HG02571 (cell line): Measurements from ENCODE around the gene SMARCAD1.

Source experiments
- ATAC-seq: cut with Tn5 transposase; IDR thresholded peaks from one replicate; pipeline ENCODE4 v1.9.1; 2021; ENCODE audit warnings: mild to moderate bottlenecking, moderate library complexity; ENCODE audit not compliant: unreplicated experiment

Gene SMARCAD1, protein sequence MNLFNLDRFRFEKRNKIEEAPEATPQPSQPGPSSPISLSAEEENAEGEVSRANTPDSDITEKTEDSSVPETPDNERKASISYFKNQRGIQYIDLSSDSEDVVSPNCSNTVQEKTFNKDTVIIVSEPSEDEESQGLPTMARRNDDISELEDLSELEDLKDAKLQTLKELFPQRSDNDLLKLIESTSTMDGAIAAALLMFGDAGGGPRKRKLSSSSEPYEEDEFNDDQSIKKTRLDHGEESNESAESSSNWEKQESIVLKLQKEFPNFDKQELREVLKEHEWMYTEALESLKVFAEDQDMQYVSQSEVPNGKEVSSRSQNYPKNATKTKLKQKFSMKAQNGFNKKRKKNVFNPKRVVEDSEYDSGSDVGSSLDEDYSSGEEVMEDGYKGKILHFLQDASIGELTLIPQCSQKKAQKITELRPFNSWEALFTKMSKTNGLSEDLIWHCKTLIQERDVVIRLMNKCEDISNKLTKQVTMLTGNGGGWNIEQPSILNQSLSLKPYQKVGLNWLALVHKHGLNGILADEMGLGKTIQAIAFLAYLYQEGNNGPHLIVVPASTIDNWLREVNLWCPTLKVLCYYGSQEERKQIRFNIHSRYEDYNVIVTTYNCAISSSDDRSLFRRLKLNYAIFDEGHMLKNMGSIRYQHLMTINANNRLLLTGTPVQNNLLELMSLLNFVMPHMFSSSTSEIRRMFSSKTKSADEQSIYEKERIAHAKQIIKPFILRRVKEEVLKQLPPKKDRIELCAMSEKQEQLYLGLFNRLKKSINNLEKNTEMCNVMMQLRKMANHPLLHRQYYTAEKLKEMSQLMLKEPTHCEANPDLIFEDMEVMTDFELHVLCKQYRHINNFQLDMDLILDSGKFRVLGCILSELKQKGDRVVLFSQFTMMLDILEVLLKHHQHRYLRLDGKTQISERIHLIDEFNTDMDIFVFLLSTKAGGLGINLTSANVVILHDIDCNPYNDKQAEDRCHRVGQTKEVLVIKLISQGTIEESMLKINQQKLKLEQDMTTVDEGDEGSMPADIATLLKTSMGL

GRCh38 chr4:94207469-94208224, at the start of gene SMARCAD1:
Gene SMARCAD1, plus strand, starts transcription at chr4:94207865. Its CDS starts 530 bp downstream, at chr4:94208395.
- peak; percentile 95 for ATAC-seq

GRCh38 chr4:94158883-94159282, 48.8 kb upstream of the SMARCAD1 start:
- no peak for ATAC-seq

- ATAC-seq: no peak
Measured at GRCh38 chr4:94159790-94160189, 47.9 kb upstream of the SMARCAD1 start.

- ATAC-seq: no peak
Measured at GRCh38 chr4:94160774-94161173, 46.9 kb upstream of the SMARCAD1 start.

GRCh38 chr4:94165256-94165655, 42.4 kb upstream of the SMARCAD1 start:
- ATAC-seq: no peak

DNA sequence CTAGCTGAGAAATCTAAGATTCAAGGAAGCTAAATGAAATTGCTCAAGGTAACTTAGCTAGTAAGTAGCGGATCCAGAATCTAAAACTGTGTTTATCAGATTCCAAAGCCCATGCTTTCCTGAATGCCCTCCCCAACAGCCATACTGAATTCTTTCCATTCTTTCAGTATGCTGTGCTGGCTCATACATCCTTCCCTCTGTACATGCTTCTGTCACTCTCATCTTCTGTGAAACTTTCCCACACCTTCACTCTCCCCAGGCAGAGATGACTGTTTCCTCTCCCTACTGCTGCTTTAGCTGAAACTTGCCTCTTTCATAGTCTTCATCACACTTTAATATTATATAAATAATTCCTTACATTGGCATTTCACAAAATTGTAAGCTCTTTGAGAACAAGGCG, 39.3 kb upstream of the SMARCAD1 start:
- no peak for ATAC-seq

DNA sequence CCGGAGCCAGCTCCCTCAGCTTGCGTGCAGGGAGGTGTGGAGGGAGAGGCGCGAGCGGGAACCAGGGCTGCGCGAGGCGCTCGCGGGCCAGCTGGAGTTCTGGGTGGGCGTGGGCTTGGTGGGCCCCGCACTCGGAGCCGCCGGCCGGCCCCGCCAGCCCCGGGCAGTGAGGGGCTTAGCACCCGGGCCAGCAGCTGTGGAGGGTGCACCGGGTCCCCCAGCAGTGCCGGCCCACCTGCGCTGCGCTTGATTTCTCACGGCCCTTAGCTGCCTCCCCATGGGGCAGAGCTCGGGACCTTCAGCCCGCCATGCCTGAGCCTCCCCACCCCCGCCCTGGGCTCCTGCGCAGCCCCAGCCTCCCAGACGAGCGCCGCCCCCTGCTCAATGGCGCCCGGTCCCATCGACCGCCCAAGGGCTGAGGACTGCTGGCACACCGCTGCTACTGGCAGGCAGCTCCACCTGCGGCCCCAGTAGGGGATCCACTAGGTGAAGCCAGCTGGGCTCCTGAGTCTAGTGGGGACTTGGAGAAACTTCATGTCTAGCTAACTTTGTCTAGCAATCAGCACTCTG, 37.8 kb upstream of the SMARCAD1 start:
- ATAC-seq: no peak

- ATAC-seq: no peak
Measured at GRCh38 chr4:94171616-94172015, 36.0 kb upstream of the SMARCAD1 start.

DNA sequence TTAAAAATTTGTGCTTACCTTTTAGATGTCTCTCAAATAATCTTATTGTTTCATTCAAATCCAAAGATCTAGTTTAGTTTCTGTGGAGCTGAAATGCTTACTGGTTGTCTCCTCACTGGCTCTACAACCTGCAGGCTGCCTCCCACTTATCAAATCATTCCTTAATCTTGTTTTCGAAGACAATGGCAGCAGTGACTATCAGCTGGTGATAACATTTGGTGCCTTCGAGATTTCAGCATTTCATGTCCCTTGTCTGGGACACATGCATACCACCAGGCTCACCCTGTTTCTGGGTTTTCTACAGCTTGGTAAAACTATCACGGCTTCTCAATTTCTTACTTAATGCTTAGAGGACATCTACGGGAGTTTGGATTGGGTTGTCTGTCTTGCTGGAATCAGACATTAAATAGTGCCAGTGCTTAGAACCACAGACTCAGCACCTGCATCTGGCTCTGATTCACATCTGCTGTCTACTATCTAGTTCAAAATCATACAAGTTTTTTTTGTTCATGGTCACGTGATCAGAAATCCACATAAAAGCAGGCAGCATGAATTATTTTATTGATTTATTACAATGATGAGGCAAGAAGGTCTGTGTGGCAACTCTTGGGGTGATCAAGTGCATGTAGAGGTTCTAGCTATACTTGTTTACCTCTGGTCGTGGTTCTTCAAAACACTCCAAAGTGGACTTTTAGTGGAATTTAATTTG, 32.0 kb upstream of the SMARCAD1 start:
- ATAC-seq: no peak

DNA sequence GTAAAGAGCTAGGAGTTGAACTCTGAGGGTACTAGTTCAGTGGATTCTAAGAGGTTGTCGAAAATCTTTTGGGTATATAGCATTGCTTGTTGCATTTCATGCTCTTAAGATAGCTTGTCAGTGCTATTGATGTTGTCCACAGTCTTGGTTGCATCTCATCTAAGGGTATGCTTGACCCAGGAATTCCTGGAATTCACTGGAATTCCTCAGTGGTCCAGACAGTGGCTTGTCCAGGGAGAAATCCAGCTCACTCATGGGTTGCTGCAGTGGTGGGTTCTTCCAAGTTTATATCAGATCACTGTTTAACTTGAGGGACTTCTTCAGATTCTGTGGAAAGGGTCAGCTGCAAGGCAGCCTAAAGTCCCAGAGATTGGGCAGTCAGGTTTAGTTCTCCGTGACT, 29.8 kb upstream of the SMARCAD1 start:
- no peak for ATAC-seq

DNA sequence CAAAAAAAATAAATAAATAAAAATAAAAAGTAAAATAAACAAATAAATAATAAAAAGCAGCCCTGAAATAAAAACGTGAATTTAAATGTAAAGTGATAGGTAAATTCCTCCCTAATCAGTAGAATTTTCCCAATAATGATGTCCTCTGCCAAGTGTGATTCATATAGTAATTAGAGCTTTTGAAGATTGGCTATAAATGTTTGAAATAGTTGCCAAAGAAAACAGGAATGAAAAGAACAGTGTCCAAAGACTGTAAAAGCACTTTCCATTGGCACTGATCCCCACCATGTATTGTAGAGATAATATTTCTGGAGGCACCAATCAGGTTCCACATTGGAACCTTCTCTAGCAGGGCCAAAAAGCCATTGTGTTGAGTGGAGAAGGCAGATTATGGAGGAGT, 25.9 kb upstream of the SMARCAD1 start:
- ATAC-seq: no peak

GRCh38 chr4:94202769-94203168, 4.9 kb upstream of the SMARCAD1 start:
- ATAC-seq: no peak

- no peak for ATAC-seq
Measured at GRCh38 chr4:94208266-94208665, 601 bp downstream of the SMARCAD1 start.

- ATAC-seq: no peak
Measured at GRCh38 chr4:94208918-94209317, 1.3 kb downstream of the SMARCAD1 start.

GRCh38 chr4:94211861-94212260, 4.2 kb downstream of the SMARCAD1 start:
- no peak for ATAC-seq

- ATAC-seq: no peak
Measured at GRCh38 chr4:94214703-94215319, 7.1 kb downstream of the SMARCAD1 start.

DNA sequence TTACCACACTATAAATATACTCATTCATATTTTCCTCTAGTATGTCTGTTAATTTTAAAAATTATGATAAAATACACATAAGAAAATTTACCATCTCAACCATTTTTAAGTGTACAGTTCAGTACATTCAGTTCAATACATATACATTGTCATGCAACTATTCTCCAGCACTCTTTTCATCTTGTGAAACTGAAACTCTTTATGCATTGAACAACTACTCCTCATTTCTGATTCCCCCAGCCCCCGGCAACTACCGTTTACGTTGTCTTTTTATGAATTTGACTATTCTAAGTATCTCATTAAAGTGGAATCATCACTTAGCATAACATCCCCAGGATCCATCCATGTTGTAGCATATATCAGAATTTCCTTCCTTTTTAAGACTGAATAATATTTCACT, 8.7 kb downstream of the SMARCAD1 start:
- no peak for ATAC-seq

DNA sequence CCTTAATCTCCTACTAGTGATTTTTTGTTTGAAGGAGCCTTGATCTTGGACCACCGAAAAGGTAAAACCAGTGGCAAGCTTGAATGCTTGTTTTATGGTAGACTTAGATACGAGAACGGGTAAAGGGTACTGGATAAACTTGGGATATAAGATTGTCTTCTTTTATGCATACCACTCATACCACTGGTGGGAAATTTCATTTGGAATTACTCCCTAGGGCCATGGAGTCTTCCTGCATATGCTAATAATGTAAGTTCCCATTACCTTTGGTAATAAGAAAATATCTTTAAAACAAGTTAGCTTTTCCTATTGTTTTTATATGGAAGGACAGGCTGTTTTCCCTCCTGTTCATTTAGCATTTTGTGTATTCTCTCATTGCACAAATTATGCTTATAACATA, 11.7 kb downstream of the SMARCAD1 start:
- no peak for ATAC-seq

DNA sequence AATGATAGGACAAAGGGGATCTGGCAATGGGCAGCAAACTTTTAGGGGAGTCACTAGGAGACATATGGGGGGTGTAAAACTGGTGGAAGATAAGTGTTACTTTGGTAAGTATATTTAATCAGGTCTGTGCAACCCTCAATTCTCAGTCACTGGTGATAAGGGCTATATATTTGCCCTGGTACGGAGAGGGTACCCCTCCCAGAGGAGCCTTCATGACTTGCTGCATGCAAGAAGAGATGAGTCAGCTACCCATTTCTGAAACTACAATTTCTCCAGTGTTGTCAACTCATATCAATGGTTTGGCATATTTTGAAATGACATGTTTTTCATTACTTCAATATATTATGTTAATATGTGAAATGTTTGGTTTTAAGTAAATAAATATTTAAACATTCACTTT, 14.3 kb downstream of the SMARCAD1 start:
- ATAC-seq: no peak

- no peak for ATAC-seq
Measured at GRCh38 chr4:94225449-94225848, 17.8 kb downstream of the SMARCAD1 start.
